DND-41 (cell line): ENCODE data around the gene TH.
A peak's percentile ranks its signal among the peaks of the same experiment; 100 is the strongest.
"Not testable (repeated sequence)": the region's sequence is repeated elsewhere in the genome, so short reads cannot be mapped to it uniquely, and the experiment has no call there.

Experiments
- ATAC-seq: fragments of 200-7000 bp; cut with Tn5 transposase; 3 replicates; pipeline ENCODE4 v1.9.1; 2021; ENCODE audit warnings: low read depth; ENCODE audit not compliant: insufficient read depth
- DNase-seq: peaks from one replicate; pipeline ENCODE4 v3.0.0-alpha.2; 2020
- H2AFZ ChIP-seq: 2 replicates; pipeline ENCODE4 v1.6.0; 2012; ENCODE audit warnings: low read depth, low read length
- H3K27ac ChIP-seq: 2 replicates; pipeline ENCODE4 v1.5.1; 2012; ENCODE audit warnings: low read length, inconsistent platforms
- H3K27me3 ChIP-seq: fragments of 200-600 bp; sonication (generic); 2 replicates; pipeline ENCODE4 v1.6.0; 2012; ENCODE audit warnings: low read length, mild to moderate bottlenecking, inconsistent platforms; ENCODE audit not compliant: insufficient read depth, poor library complexity
- H3K36me3 ChIP-seq: 2 replicates; pipeline ENCODE4 v1.5.1; 2012; ENCODE audit warnings: low read length, inconsistent platforms; ENCODE audit not compliant: insufficient read depth
- H3K4me1 ChIP-seq: 2 replicates; pipeline ENCODE4 v1.5.1; 2012; ENCODE audit warnings: mild to moderate bottlenecking, low read length; ENCODE audit not compliant: insufficient read depth
- H3K4me2 ChIP-seq: 2 replicates; pipeline ENCODE4 v1.6.0; 2012; ENCODE audit warnings: mild to moderate bottlenecking, moderate library complexity, low read length, inconsistent platforms; ENCODE audit not compliant: insufficient read depth
- H3K4me3 ChIP-seq, 2 experiments: fragments of 200-600 bp in 1 of 2; shearing (Covaris generic) in 1 of 2; 2 replicates each; pipeline ENCODE4 v1.5.1; 2012 to 2016; ENCODE audit warnings: inconsistent platforms in 2 of 2, low read length in 2 of 2, mild to moderate bottlenecking in 2 of 2, low read depth in 1 of 2, moderate library complexity in 1 of 2
- H3K79me2 ChIP-seq: 2 replicates; pipeline ENCODE4 v1.6.0; 2012; ENCODE audit warnings: low read length, inconsistent platforms; ENCODE audit not compliant: insufficient read depth
- H3K9ac ChIP-seq: 2 replicates; pipeline ENCODE4 v1.6.0; 2012; ENCODE audit warnings: low read depth, mild to moderate bottlenecking, inconsistent platforms, low read length, moderate library complexity
- H3K9me3 ChIP-seq: 2 replicates; pipeline ENCODE4 v1.5.1; 2012; ENCODE audit warnings: low read length, moderate library complexity, mild to moderate bottlenecking, inconsistent platforms; ENCODE audit not compliant: insufficient read depth, severe bottlenecking
- H4K20me1 ChIP-seq: 2 replicates; pipeline ENCODE4 v1.6.0; 2012; ENCODE audit warnings: low read length; ENCODE audit not compliant: insufficient read depth
- CTCF ChIP-seq: IDR thresholded peaks from 2 replicates; pipeline ENCODE4 v1.5.1; 2012; ENCODE audit warnings: borderline replicate concordance, low read length, moderate library complexity, mild to moderate bottlenecking; ENCODE audit not compliant: poor library complexity, severe bottlenecking; ENCODE audit errors: extremely low read depth
- EZH2 ChIP-seq: IDR thresholded peaks from 3 replicates; pipeline ENCODE4 v1.6.1; 2012; ENCODE audit warnings: borderline replicate concordance, low read depth, mild to moderate bottlenecking, moderate library complexity, low read length, inconsistent platforms; ENCODE audit not compliant: severe bottlenecking

Gene TH

GRCh38 chr11:2194877-2195755 is 23.5 kb upstream of the TH start:
- H3K4me1 ChIP-seq: no peaks in the 10 kb centered on the region
- DNase-seq (peak; percentile 69), ATAC-seq (peak; percentile 63)
- peaks cover 5% of the 10 kb centered on the region; the same call in 1 of the 2 replicates for H4K20me1 ChIP-seq
- H3K79me2 ChIP-seq: no peaks in the 10 kb centered on the region
- H2AFZ ChIP-seq: no peak overlapping the region
- H3K27ac ChIP-seq: no peak overlapping the region
- no peaks in the 10 kb centered on the region for H3K36me3 ChIP-seq
- no peaks in the 10 kb centered on the region for H3K27me3 ChIP-seq
- no peak overlapping the region for H3K9ac ChIP-seq
- no peak overlapping the region for H3K4me2 ChIP-seq
- TF ChIP-seq EZH2 (no peak), CTCF (peak; percentile 91)
- no peak overlapping the region for H3K4me3 ChIP-seq
- no peaks in the 10 kb centered on the region for H3K9me3 ChIP-seq

- not testable (repeated sequence) for H3K27ac ChIP-seq, H3K4me1 ChIP-seq, H3K4me2 ChIP-seq, H3K9me3 ChIP-seq, H3K4me3 ChIP-seq, ATAC-seq, H3K36me3 ChIP-seq, H4K20me1 ChIP-seq, H3K79me2 ChIP-seq, H2AFZ ChIP-seq, H3K9ac ChIP-seq, H3K27me3 ChIP-seq, DNase-seq
These were observed 22.4 kb upstream of the TH start for GRCh38 chr11:2193888-2194595.

GRCh38 chr11:2193099-2193887 is 21.7 kb upstream of the TH start:
- Histone ChIP-seq H4K20me1 (peaks cover 5% of the 10 kb centered on the region; the same call in 1 of the 2 replicates), H3K4me3 (no peak overlapping the region), H3K27ac (no peak overlapping the region), H2AFZ (no peak overlapping the region), H3K9me3 (no peaks in the 10 kb centered on the region), H3K36me3 (no peaks in the 10 kb centered on the region), H3K27me3 (no peaks in the 10 kb centered on the region), H3K4me2 (no peak overlapping the region), H3K4me1 (no peaks in the 10 kb centered on the region), H3K79me2 (no peaks in the 10 kb centered on the region), H3K9ac (no peak overlapping the region)
- DNase-seq: no peak
- no peak for ATAC-seq
- TF ChIP-seq EZH2: no peak
- no peak for TF ChIP-seq CTCF
